GM15510 (cell line): ENCODE measurements around the gene ZNF423.

ENCODE experiments used
- POLR2A ChIP-seq: IDR thresholded peaks from 3 replicates; pipeline ENCODE4 v1.6.1; 2011; ENCODE audit warnings: borderline replicate concordance; ENCODE audit not compliant: insufficient read length; ENCODE audit errors: extremely low read depth

ZNF423 gene

GRCh38 chr16:49502136-49502881, 353.6 kb downstream of the ZNF423 start:
- TF ChIP-seq POLR2A, result no peak

- TF ChIP-seq POLR2A, result no peak
These were observed 355.9 kb downstream of the ZNF423 start for GRCh38 chr16:49499869-49500610.

- TF ChIP-seq POLR2A, result no peak
These were observed 356.5 kb downstream of the ZNF423 start for GRCh38 chr16:49499414-49499785.

- TF ChIP-seq POLR2A, result no peak
These were observed 357.1 kb downstream of the ZNF423 start for GRCh38 chr16:49498666-49499413.

- TF ChIP-seq POLR2A, result no peak
These were observed 357.6 kb downstream of the ZNF423 start for GRCh38 chr16:49498264-49498663.

- no peak for TF ChIP-seq POLR2A
These were observed 358.4 kb downstream of the ZNF423 start for GRCh38 chr16:49497466-49497865.

- no peak for TF ChIP-seq POLR2A
These were observed 359.3 kb downstream of the ZNF423 start for GRCh38 chr16:49496656-49497055.

- no peak for TF ChIP-seq POLR2A
These were observed 360.1 kb downstream of the ZNF423 start for GRCh38 chr16:49495596-49496355.

GRCh38 chr16:49494891-49495566, 360.9 kb downstream of the ZNF423 start:
- no peak for TF ChIP-seq POLR2A

- TF ChIP-seq POLR2A, result no peak
These were observed 361.4 kb downstream of the ZNF423 start for GRCh38 chr16:49494474-49494873.

- no peak for TF ChIP-seq POLR2A
These were observed 362.1 kb downstream of the ZNF423 start for GRCh38 chr16:49493836-49494235.

GRCh38 chr16:49492896-49493626, 362.9 kb downstream of the ZNF423 start:
- no peak for TF ChIP-seq POLR2A
